ENCODE data around the gene ORAI3. TPM values are rescaled to one million over a fixed set of nuclear protein-coding genes. Genes with fewer than 3 reads are reported as not detected.

The ORAI3 gene
- total RNA-seq, 1 donor = 63.3 TPM

GRCh38 chr16:30969246-30969842 lies 20.5 kb downstream of the ORAI3 start:
- DNase-seq (ENCODE audit: insufficient read length, low spot score, missing footprints) = no peak
- Histone ChIP-seq H3K4me2 (ENCODE audit: insufficient read depth, low read length) (no peak overlapping the region), H2AFZ (ENCODE audit: low read length) (no peak overlapping the region), H3K27me3 (ENCODE audit: insufficient read depth, low read length) (no peaks in the 10 kb centered on the region), H3K4me1 (ENCODE audit: insufficient read depth, low read length) (no peaks in the 10 kb centered on the region), H3K9me3 (ENCODE audit: low read depth, low read length) (no peaks in the 10 kb centered on the region), H3K36me3 (ENCODE audit: insufficient read depth, low read length) (peaks cover 76% of the 10 kb centered on the region), H4K20me1 (ENCODE audit: insufficient read depth, low read length) (peaks cover 6% of the 10 kb centered on the region), H3K79me2 (ENCODE audit: insufficient read depth, low read length) (peaks cover 2% of the 10 kb centered on the region), H3K4me3 (ENCODE audit: insufficient read depth, low read length) (no peak overlapping the region), H3K27ac (ENCODE audit: low read depth, low read length) (no peak overlapping the region)
- no peak for TF ChIP-seq CTCF (IDR thresholded peaks at IDR 0.05; ENCODE audit: extremely low read depth, low read depth, low read length)

GRCh38 chr16:30971298-30971697 lies 22.4 kb downstream of the ORAI3 start:
- Histone ChIP-seq H2AFZ (ENCODE audit: low read length) (no peak overlapping the region), H3K9me3 (ENCODE audit: low read depth, low read length) (no peaks in the 10 kb centered on the region), H3K79me2 (ENCODE audit: insufficient read depth, low read length) (peaks cover 2% of the 10 kb centered on the region), H3K4me1 (ENCODE audit: insufficient read depth, low read length) (no peaks in the 10 kb centered on the region), H3K36me3 (ENCODE audit: insufficient read depth, low read length) (peaks cover 79% of the 10 kb centered on the region), H3K4me2 (ENCODE audit: insufficient read depth, low read length) (no peak overlapping the region), H3K27me3 (ENCODE audit: insufficient read depth, low read length) (no peaks in the 10 kb centered on the region), H3K4me3 (ENCODE audit: insufficient read depth, low read length) (no peak overlapping the region), H4K20me1 (ENCODE audit: insufficient read depth, low read length) (peaks cover 6% of the 10 kb centered on the region), H3K27ac (ENCODE audit: low read depth, low read length) (no peak overlapping the region)
- TF ChIP-seq CTCF (IDR thresholded peaks at IDR 0.05; ENCODE audit: extremely low read depth, low read depth, low read length) = no peak
- no peak for DNase-seq (ENCODE audit: insufficient read length, low spot score, missing footprints)

GRCh38 chr16:30972872-30973271 lies 24.0 kb downstream of the ORAI3 start:
- DNase-seq (ENCODE audit: insufficient read length, low spot score, missing footprints) = no peak
- H2AFZ ChIP-seq (ENCODE audit: low read length) = no peak overlapping the region
- H3K4me1 ChIP-seq (ENCODE audit: insufficient read depth, low read length) = no peaks in the 10 kb centered on the region
- no peak overlapping the region for H3K27ac ChIP-seq (ENCODE audit: low read depth, low read length)
- no peak overlapping the region for H3K4me2 ChIP-seq (ENCODE audit: insufficient read depth, low read length)
- TF ChIP-seq CTCF (IDR thresholded peaks at IDR 0.05; ENCODE audit: extremely low read depth, low read depth, low read length) = no peak
- H3K79me2 ChIP-seq (ENCODE audit: insufficient read depth, low read length) = peaks cover 2% of the 10 kb centered on the region
- no peaks in the 10 kb centered on the region for H3K27me3 ChIP-seq (ENCODE audit: insufficient read depth, low read length)
- no peak overlapping the region for H3K4me3 ChIP-seq (ENCODE audit: insufficient read depth, low read length)
- peaks cover 75% of the 10 kb centered on the region for H3K36me3 ChIP-seq (ENCODE audit: insufficient read depth, low read length)
- H3K9me3 ChIP-seq (ENCODE audit: low read depth, low read length) = no peaks in the 10 kb centered on the region
- H4K20me1 ChIP-seq (ENCODE audit: insufficient read depth, low read length) = peaks cover 8% of the 10 kb centered on the region

DNA sequence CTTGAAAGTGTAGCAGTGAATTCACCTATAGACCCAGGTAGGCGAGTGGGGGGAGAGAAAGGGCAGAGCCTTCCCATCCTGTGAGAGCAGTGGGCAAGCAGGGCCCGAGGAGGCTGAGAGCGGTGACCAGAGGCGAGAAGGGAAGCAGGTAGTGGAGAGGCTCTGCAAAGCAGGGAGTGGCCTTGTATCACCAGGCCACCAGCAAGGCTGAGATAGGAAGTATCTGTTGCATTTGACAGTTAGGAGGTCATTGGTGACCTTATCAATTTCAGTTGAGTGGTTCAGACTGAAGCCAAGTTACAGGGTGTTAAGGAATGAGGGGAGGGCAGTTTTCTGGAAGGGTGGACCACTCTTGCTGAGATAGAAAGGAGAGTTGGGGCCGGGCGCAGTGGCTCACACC lies 25.5 kb downstream of the ORAI3 start:
- H3K36me3 ChIP-seq (ENCODE audit: insufficient read depth, low read length) = peaks cover 62% of the 10 kb centered on the region
- H3K27me3 ChIP-seq (ENCODE audit: insufficient read depth, low read length) = no peaks in the 10 kb centered on the region
- no peak for TF ChIP-seq CTCF (IDR thresholded peaks at IDR 0.05; ENCODE audit: extremely low read depth, low read depth, low read length)
- no peaks in the 10 kb centered on the region for H3K9me3 ChIP-seq (ENCODE audit: low read depth, low read length)
- no peak overlapping the region for H2AFZ ChIP-seq (ENCODE audit: low read length)
- no peaks in the 10 kb centered on the region for H3K4me1 ChIP-seq (ENCODE audit: insufficient read depth, low read length)
- H3K27ac ChIP-seq (ENCODE audit: low read depth, low read length) = no peak overlapping the region
- H3K79me2 ChIP-seq (ENCODE audit: insufficient read depth, low read length) = peaks cover 2% of the 10 kb centered on the region
- no peak for DNase-seq (ENCODE audit: insufficient read length, low spot score, missing footprints)
- H3K4me3 ChIP-seq (ENCODE audit: insufficient read depth, low read length) = no peak overlapping the region
- no peak overlapping the region for H3K4me2 ChIP-seq (ENCODE audit: insufficient read depth, low read length)
- peaks cover 8% of the 10 kb centered on the region for H4K20me1 ChIP-seq (ENCODE audit: insufficient read depth, low read length)

Data from osteoblast (primary cell).